ENCODE results near the gene THSD8. TPM values are rescaled to one million over a fixed set of nuclear protein-coding genes. Genes with fewer than 3 reads are reported as not detected.

Gene THSD8
- total RNA-seq, 1 experiment from 2014 or later: 45.8 TPM

DNA sequence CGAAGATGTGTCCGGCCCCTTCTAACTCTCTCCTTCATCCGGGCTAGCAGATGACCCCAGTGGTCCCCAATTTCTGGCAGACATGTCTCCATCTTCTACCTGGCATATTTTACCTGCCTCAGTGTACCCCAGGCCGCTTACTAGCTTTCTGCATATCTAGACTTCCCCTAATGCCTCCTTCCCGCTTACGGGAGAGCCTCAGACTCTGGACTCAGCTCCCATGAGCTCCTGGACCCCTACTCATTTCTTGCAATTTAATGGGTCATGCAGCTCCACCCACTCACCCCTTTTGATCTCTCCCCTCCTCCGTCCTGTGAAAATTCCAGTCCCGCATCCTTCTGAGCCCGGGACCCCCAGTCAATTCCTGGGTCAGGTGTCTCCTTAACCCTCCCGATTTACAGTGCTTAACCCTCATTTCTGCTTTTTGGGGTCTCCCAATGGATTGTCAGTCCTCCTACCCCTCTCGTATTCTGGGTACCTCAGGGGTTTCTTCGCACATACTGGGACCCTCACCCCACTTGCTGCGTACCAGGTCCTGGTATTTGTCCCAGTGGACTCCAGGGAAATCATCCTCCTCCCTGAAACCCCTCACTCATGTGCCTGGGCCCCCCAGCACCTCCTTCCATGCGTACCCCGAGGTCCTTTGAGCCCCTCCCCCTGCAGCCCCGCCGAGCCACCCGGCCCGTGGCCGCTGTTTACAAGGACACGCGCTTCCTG is 11.1 kb upstream of the THSD8 start:
- peaks cover 37% of the 10 kb centered on the region for H3K23me2 ChIP-seq (ENCODE audit: insufficient read length, low read depth, low read length, poor library complexity, severe bottlenecking)
- Mint-ChIP-seq H3K27me3 (ENCODE audit: low read depth) (peaks cover 8% of the 10 kb centered on the region), H3K27ac (peak overlapping the region in 2 of 3 experiments; percentile 46 to 73; a peak in 4 of 7 replicates), H3K36me3 (ENCODE audit: insufficient read depth in 1 of 3, low read depth in 3 of 3) (no peaks in the 10 kb centered on the region), H3K4me1 (peaks cover 34% of the 10 kb centered on the region in 2 experiments), H3K9me3 (no peaks in the 10 kb centered on the region), H3K4me3 (peak overlapping the region; percentile 76 to 85)
- TF ChIP-seq, protein P1, sequence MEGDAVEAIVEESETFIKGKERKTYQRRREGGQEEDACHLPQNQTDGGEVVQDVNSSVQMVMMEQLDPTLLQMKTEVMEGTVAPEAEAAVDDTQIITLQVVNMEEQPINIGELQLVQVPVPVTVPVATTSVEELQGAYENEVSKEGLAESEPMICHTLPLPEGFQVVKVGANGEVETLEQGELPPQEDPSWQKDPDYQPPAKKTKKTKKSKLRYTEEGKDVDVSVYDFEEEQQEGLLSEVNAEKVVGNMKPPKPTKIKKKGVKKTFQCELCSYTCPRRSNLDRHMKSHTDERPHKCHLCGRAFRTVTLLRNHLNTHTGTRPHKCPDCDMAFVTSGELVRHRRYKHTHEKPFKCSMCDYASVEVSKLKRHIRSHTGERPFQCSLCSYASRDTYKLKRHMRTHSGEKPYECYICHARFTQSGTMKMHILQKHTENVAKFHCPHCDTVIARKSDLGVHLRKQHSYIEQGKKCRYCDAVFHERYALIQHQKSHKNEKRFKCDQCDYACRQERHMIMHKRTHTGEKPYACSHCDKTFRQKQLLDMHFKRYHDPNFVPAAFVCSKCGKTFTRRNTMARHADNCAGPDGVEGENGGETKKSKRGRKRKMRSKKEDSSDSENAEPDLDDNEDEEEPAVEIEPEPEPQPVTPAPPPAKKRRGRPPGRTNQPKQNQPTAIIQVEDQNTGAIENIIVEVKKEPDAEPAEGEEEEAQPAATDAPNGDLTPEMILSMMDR (conservative IDR thresholded peaks at IDR 0.05): no peak
- no peak overlapping the region for H3K56ac ChIP-seq (ENCODE audit: insufficient read length, low read depth, low read length)
- no peak overlapping the region for H4K91ac ChIP-seq (ENCODE audit: insufficient read length, low read depth, low read length)
- no peak overlapping the region for H2BK20ac ChIP-seq (ENCODE audit: low read depth, low read length, poor library complexity, severe bottlenecking)
- H3K79me1 ChIP-seq (ENCODE audit: insufficient read depth, low read depth, low read length, poor library complexity, severe bottlenecking): no peaks in the 10 kb centered on the region
- H2BK15ac ChIP-seq (ENCODE audit: low read depth, low read length): no peak overlapping the region
- DNase-seq: no peak
- H3K23ac ChIP-seq (ENCODE audit: insufficient read length, low read depth, low read length): no peak overlapping the region
- no peak overlapping the region for H2AK5ac ChIP-seq (ENCODE audit: insufficient read length, low read length)
- no peaks in the 10 kb centered on the region; the same call in 1 of the 2 replicates for H3K27me3 ChIP-seq (ENCODE audit: insufficient read depth, low read length)
- H2BK12ac ChIP-seq (ENCODE audit: insufficient read length, low read depth, low read length): no peak overlapping the region
- no peak overlapping the region for H3K9ac ChIP-seq (ENCODE audit: extremely low read depth, insufficient read length, low read length)
- H3T11ph ChIP-seq (ENCODE audit: low read length): no peak overlapping the region
- WGBS (ENCODE audit: extremely low coverage, insufficient read length, low lambda C conversion rate): no CpG with 5 or more reads among the region's 22 CpGs
- H3K9me3 ChIP-seq (ENCODE audit: control insufficient read depth, low read depth, low read length): no peaks in the 10 kb centered on the region
- no peak overlapping the region for H3K14ac ChIP-seq (ENCODE audit: insufficient read depth, low read length)
- H2AFZ ChIP-seq (ENCODE audit: low read length): no peak overlapping the region
- no peak overlapping the region for H2BK120ac ChIP-seq (ENCODE audit: low read depth, low read length, poor library complexity, severe bottlenecking)
- H4K5ac ChIP-seq (ENCODE audit: insufficient read length, low read depth, low read length): no peak overlapping the region
- H3K4me1 ChIP-seq (ENCODE audit: insufficient read depth, low read length): peaks cover 2% of the 10 kb centered on the region; the same call in 1 of the 2 replicates
- no peak overlapping the region for H3K4ac ChIP-seq (ENCODE audit: low read depth, low read length)
- H3K4me2 ChIP-seq (ENCODE audit: insufficient read depth, insufficient read length, low read length): peak overlapping the region; percentile 48
- H3K27ac ChIP-seq (ENCODE audit: insufficient read length, low read depth, low read length): no peak overlapping the region
- H4K8ac ChIP-seq (replicated peaks; ENCODE audit: insufficient read length, low read depth, low read length): no peak overlapping the region
- no peaks in the 10 kb centered on the region for H3K79me2 ChIP-seq (ENCODE audit: insufficient read depth, low read length)
- H3K18ac ChIP-seq (ENCODE audit: insufficient read length, low read depth, low read length): peak overlapping the region; percentile 31
- H2BK5ac ChIP-seq (ENCODE audit: insufficient read length, low read length): no peak overlapping the region
- H4K20me1 ChIP-seq (ENCODE audit: control insufficient read depth, insufficient read depth, insufficient read length): no peaks in the 10 kb centered on the region

All from H9 (cell line).